Measurements from ENCODE around the gene HSPA1B.
"Not testable (repeated sequence)": the region's sequence is repeated elsewhere in the genome, so short reads cannot be mapped to it uniquely, and the experiment has no call there.

Gene HSPA1B

GRCh38 chr6:31836047-31836473 lies 8.5 kb downstream of the HSPA1B start:
- TF ChIP-seq EZH2phosphoT487 (IDR thresholded peaks at IDR 0.05; ENCODE audit: borderline replicate concordance) (no peak), CTCF (conservative IDR thresholded peaks at IDR 0.05; ENCODE audit: low read length) (no peak)
- Histone ChIP-seq H4K20me1 (ENCODE audit: insufficient read depth, low read length, poor library complexity, severe bottlenecking) (peaks cover 58% of the 10 kb centered on the region), H3F3A (ENCODE audit: low read depth) (peaks cover 24% of the 10 kb centered on the region), H3K9me2 (replicated peaks; ENCODE audit: low read depth, low read length) (no peaks in the 10 kb centered on the region), H3K9ac (ENCODE audit: low read depth, low read length, poor library complexity, severe bottlenecking) (peak overlapping the region; percentile 99), H2AFZ (ENCODE audit: low read length) (no peak overlapping the region), H3K4me1 (ENCODE audit: insufficient read depth, low read length, poor library complexity, severe bottlenecking) (peaks cover 40% of the 10 kb centered on the region), H3K36me3 (ENCODE audit: insufficient read depth, low read length) (peaks cover 44% of the 10 kb centered on the region), H3K9me3 (ENCODE audit: insufficient read depth, low read depth, low read length) (no peaks in the 10 kb centered on the region), H3K4me2 (ENCODE audit: low read depth, low read length, poor library complexity, severe bottlenecking) (peak overlapping the region; percentile 100), H3K79me2 (ENCODE audit: insufficient read depth, low read length) (peaks cover 68% of the 10 kb centered on the region), H3K4me3 (ENCODE audit: low read length, poor library complexity, severe bottlenecking) (peak overlapping the region; percentile 97), H3K27me3 (ENCODE audit: insufficient read depth, low read length, poor library complexity, severe bottlenecking) (peaks cover 7% of the 10 kb centered on the region)

GRCh38 chr6:31836474-31837368 lies 9.2 kb downstream of the HSPA1B start:
- peaks cover 7% of the 10 kb centered on the region for H3K27me3 ChIP-seq (ENCODE audit: insufficient read depth, low read length, poor library complexity, severe bottlenecking)
- peaks cover 45% of the 10 kb centered on the region for H3K36me3 ChIP-seq (ENCODE audit: insufficient read depth, low read length)
- H3K9me3 ChIP-seq (ENCODE audit: insufficient read depth, low read depth, low read length) = no peaks in the 10 kb centered on the region
- no peak overlapping the region for H2AFZ ChIP-seq (ENCODE audit: low read length)
- H3F3A ChIP-seq (ENCODE audit: low read depth) = peaks cover 25% of the 10 kb centered on the region
- H4K20me1 ChIP-seq (ENCODE audit: insufficient read depth, low read length, poor library complexity, severe bottlenecking) = peaks cover 58% of the 10 kb centered on the region
- H3K79me2 ChIP-seq (ENCODE audit: insufficient read depth, low read length) = peaks cover 61% of the 10 kb centered on the region
- H3K4me3 ChIP-seq (ENCODE audit: low read length, poor library complexity, severe bottlenecking) = peak overlapping the region; percentile 97
- TF ChIP-seq CTCF (conservative IDR thresholded peaks at IDR 0.05; ENCODE audit: low read length) (peak; percentile 20; the same call in 1 of the 2 replicates), EZH2phosphoT487 (IDR thresholded peaks at IDR 0.05; ENCODE audit: borderline replicate concordance) (no peak)
- H3K4me1 ChIP-seq (ENCODE audit: insufficient read depth, low read length, poor library complexity, severe bottlenecking) = peaks cover 36% of the 10 kb centered on the region
- H3K9me2 ChIP-seq (replicated peaks; ENCODE audit: low read depth, low read length) = no peaks in the 10 kb centered on the region
- H3K4me2 ChIP-seq (ENCODE audit: low read depth, low read length, poor library complexity, severe bottlenecking) = peak overlapping the region; percentile 100
- peak overlapping the region; percentile 99 for H3K9ac ChIP-seq (ENCODE audit: low read depth, low read length, poor library complexity, severe bottlenecking)

- H3K79me2 ChIP-seq (ENCODE audit: insufficient read depth, low read length) = peaks cover 57% of the 10 kb centered on the region
- H3K4me3 ChIP-seq (ENCODE audit: low read length, poor library complexity, severe bottlenecking) = peak overlapping the region; percentile 97
- H3K36me3 ChIP-seq (ENCODE audit: insufficient read depth, low read length) = peaks cover 45% of the 10 kb centered on the region
Measured at GRCh38 chr6:31837369-31838113, 10.0 kb downstream of the HSPA1B start.

GRCh38 chr6:31838114-31838553 lies 10.6 kb downstream of the HSPA1B start:
- H3K27me3 ChIP-seq (ENCODE audit: insufficient read depth, low read length, poor library complexity, severe bottlenecking); H3K9me2 ChIP-seq (replicated peaks; ENCODE audit: low read depth, low read length); H2AFZ ChIP-seq (ENCODE audit: low read length); H3K9me3 ChIP-seq (ENCODE audit: insufficient read depth, low read depth, low read length): not testable (repeated sequence)
- H3F3A ChIP-seq (ENCODE audit: low read depth) = peaks cover 27% of the 10 kb centered on the region
- peaks cover 58% of the 10 kb centered on the region for H4K20me1 ChIP-seq (ENCODE audit: insufficient read depth, low read length, poor library complexity, severe bottlenecking)
- peaks cover 57% of the 10 kb centered on the region for H3K79me2 ChIP-seq (ENCODE audit: insufficient read depth, low read length)
- H3K9ac ChIP-seq (ENCODE audit: low read depth, low read length, poor library complexity, severe bottlenecking) = peak overlapping the region; percentile 99
- H3K36me3 ChIP-seq (ENCODE audit: insufficient read depth, low read length) = peaks cover 45% of the 10 kb centered on the region
- H3K4me3 ChIP-seq (ENCODE audit: low read length, poor library complexity, severe bottlenecking) = peak overlapping the region; percentile 97
- peak overlapping the region; percentile 100 for H3K4me2 ChIP-seq (ENCODE audit: low read depth, low read length, poor library complexity, severe bottlenecking)
- H3K4me1 ChIP-seq (ENCODE audit: insufficient read depth, low read length, poor library complexity, severe bottlenecking) = peaks cover 34% of the 10 kb centered on the region

More at GRCh38 chr6:31837369-31838113, 10.0 kb downstream of the HSPA1B start:
- peaks cover 58% of the 10 kb centered on the region for H4K20me1 ChIP-seq (ENCODE audit: insufficient read depth, low read length, poor library complexity, severe bottlenecking)
- H3K4me2 ChIP-seq (ENCODE audit: low read depth, low read length, poor library complexity, severe bottlenecking) = peak overlapping the region; percentile 100
- H3K9ac ChIP-seq (ENCODE audit: low read depth, low read length, poor library complexity, severe bottlenecking) = peak overlapping the region; percentile 99
- H2AFZ ChIP-seq (ENCODE audit: low read length) = no peak overlapping the region
- peaks cover 25% of the 10 kb centered on the region for H3F3A ChIP-seq (ENCODE audit: low read depth)
- peaks cover 34% of the 10 kb centered on the region for H3K4me1 ChIP-seq (ENCODE audit: insufficient read depth, low read length, poor library complexity, severe bottlenecking)
- H3K9me2 ChIP-seq (replicated peaks; ENCODE audit: low read depth, low read length) = no peaks in the 10 kb centered on the region
- TF ChIP-seq EZH2phosphoT487 (IDR thresholded peaks at IDR 0.05; ENCODE audit: borderline replicate concordance) (no peak), CTCF (conservative IDR thresholded peaks at IDR 0.05; ENCODE audit: low read length) (no peak)
- peaks cover 7% of the 10 kb centered on the region for H3K27me3 ChIP-seq (ENCODE audit: insufficient read depth, low read length, poor library complexity, severe bottlenecking)
- no peaks in the 10 kb centered on the region for H3K9me3 ChIP-seq (ENCODE audit: insufficient read depth, low read depth, low read length)
